A549 (cell line): ENCODE measurements around the gene C6orf132. TPM values are rescaled to one million over a fixed set of nuclear protein-coding genes. Genes with fewer than 3 reads are reported as not detected.

Experiments
- ATAC-seq, 2 experiments: fragments of 200-7000 bp in 1 of 2; fragments of >200 bp in 1 of 2; cut with Nextera tagmentation in 1 of 2; cut with Tn5 transposase in 1 of 2; 3 replicates each; pipeline versions ENCODE4 v1.8.0 to v1.9.1; 2018 to 2020; ENCODE audit warnings: mild to moderate bottlenecking in 1 of 2, moderate library complexity in 1 of 2
- CTCF ChIA-PET: fragments of 300-600 bp; sonication (Branson Sonifier 250); formaldehyde crosslinking; extraction: SDS; loops from one replicate; lab custom pipeline; 2021; ENCODE audit warnings: antibody characterized with exemption, inconsistent platforms; lab: Yijun Ruan, JAX
- POLR2A ChIA-PET: fragments of 350-600 bp; formaldehyde crosslinking; extraction: SDS; loops from one replicate; lab custom pipeline; 2021; ENCODE audit warnings: antibody characterized with exemption, inconsistent platforms; lab: Yijun Ruan, JAX
- DNase-seq, 2 experiments: peaks; one replicate each; pipeline versions ENCODE4 v3.0.0 to v3.0.0-alpha.2; 2011 to 2016; ENCODE audit warnings: low read depth in 1 of 2, low spot score in 1 of 2
- FAIRE-seq: peaks from 2 replicates; lab custom pipeline; 2011; peaks lifted over from hg19 to GRCh38; lab: Jason Lieb, UNC
- H3K27ac ChIP-seq, 2 experiments: fragments of >200 bp; sonication (Bioruptor Twin); formaldehyde crosslinking; 3 replicates each; pipeline ENCODE4 v1.5.1; 2016 to 2017
- H3K4me1 ChIP-seq: fragments of >200 bp; sonication (Bioruptor Twin); formaldehyde crosslinking; 3 replicates; pipeline ENCODE4 v1.6.1; 2016
- H3K4me2 ChIP-seq: fragments of >200 bp; sonication (Bioruptor Twin); formaldehyde crosslinking; 3 replicates; pipeline ENCODE4 v1.6.1; 2016
- H3K4me3 ChIP-seq: fragments of >200 bp; sonication (Bioruptor Twin); formaldehyde crosslinking; 3 replicates; pipeline ENCODE4 v1.5.1; 2016
- H3K9me3 ChIP-seq: fragments of >200 bp; sonication (Bioruptor Twin); formaldehyde crosslinking; 3 replicates; pipeline ENCODE4 v1.6.1; 2016
- ATOH8 ChIP-seq: fragments of 250-450 bp; sonication (Bioruptor Pico); IDR thresholded peaks from 2 replicates; pipeline ENCODE4 v1.5.0; 2020; ENCODE audit warnings: low read depth, mild to moderate bottlenecking, moderate library complexity
- BHLHE40 ChIP-seq: IDR thresholded peaks from 2 replicates; pipeline ENCODE4 v1.6.1; 2012; ENCODE audit warnings: low read depth, low read length, inconsistent platforms
- CBX2 ChIP-seq: fragments of 200-600 bp; sonication (generic); IDR thresholded peaks from 2 replicates; pipeline ENCODE4 v1.6.1; 2016; ENCODE audit warnings: low read depth, mild to moderate bottlenecking, borderline replicate concordance
- CBX8 ChIP-seq: fragments of 200-600 bp; sonication (generic); IDR thresholded peaks from 2 replicates; pipeline ENCODE4 v1.6.1; 2016
- CEBPB ChIP-seq, 2 experiments: fragments of >200 bp in 1 of 2; sonication (Bioruptor Twin) in 1 of 2; formaldehyde crosslinking in 1 of 2; IDR thresholded peaks; 2 replicates each; pipeline ENCODE4 v1.6.1; 2012 to 2016
- EHF ChIP-seq: fragments of 250-450 bp; sonication (Bioruptor Pico); IDR thresholded peaks from 2 replicates; pipeline ENCODE4 v1.5.0; 2020; ENCODE audit warnings: mild to moderate bottlenecking
- HMGXB4 ChIP-seq: fragments of 250-450 bp; sonication (Bioruptor Pico); IDR thresholded peaks from 2 replicates; pipeline ENCODE4 v1.5.0; 2021; ENCODE audit warnings: mild to moderate bottlenecking, moderate library complexity, borderline replicate concordance
- HOXA7 ChIP-seq: fragments of 250-450 bp; sonication (Bioruptor Pico); IDR thresholded peaks from 2 replicates; pipeline ENCODE4 v1.5.0; 2020; ENCODE audit warnings: mild to moderate bottlenecking, moderate library complexity
- HOXB5 ChIP-seq: fragments of 250-450 bp; sonication (Bioruptor Pico); IDR thresholded peaks from 2 replicates; pipeline ENCODE4 v1.5.0; 2020; ENCODE audit warnings: mild to moderate bottlenecking, moderate library complexity
- KDM5A ChIP-seq: fragments of 200-600 bp; sonication (generic); IDR thresholded peaks from 2 replicates; pipeline ENCODE4 v1.6.1; 2016; ENCODE audit warnings: antibody characterized with exemption, mild to moderate bottlenecking
- NFE2L2 ChIP-seq: fragments of 150-350 bp; conservative IDR thresholded peaks from 2 replicates; pipeline ENCODE4 v1.6.1; 2014; ENCODE audit warnings: low read length
- NPAS2 ChIP-seq: fragments of 250-450 bp; sonication (Bioruptor Pico); IDR thresholded peaks from 2 replicates; pipeline ENCODE4 v1.8.0; 2022; ENCODE audit warnings: mild to moderate bottlenecking, moderate library complexity, borderline replicate concordance
- PHF8 ChIP-seq: fragments of 200-600 bp; sonication (generic); IDR thresholded peaks from 2 replicates; pipeline ENCODE4 v1.6.1; 2016; ENCODE audit warnings: low read depth, mild to moderate bottlenecking, antibody characterized with exemption, moderate library complexity, borderline replicate concordance
- POLR2AphosphoS2 ChIP-seq: conservative IDR thresholded peaks from 2 replicates; pipeline ENCODE4 v1.6.1; 2012; ENCODE audit warnings: low read length, improper control_type of control experiment, inconsistent platforms
- TFCP2L1 ChIP-seq: fragments of 250-450 bp; sonication (Bioruptor Pico); IDR thresholded peaks from 2 replicates; pipeline ENCODE4 v1.5.0; 2021; ENCODE audit warnings: mild to moderate bottlenecking
- ZNF302 ChIP-seq: fragments of 250-450 bp; sonication (Bioruptor Pico); IDR thresholded peaks from 2 replicates; pipeline ENCODE4 v1.9.0; 2021; ENCODE audit warnings: inconsistent platforms, mild to moderate bottlenecking, moderate library complexity
- WGBS: methylation state at CpG from one replicate; pipeline ENCODE4 v1.1.6; 2017; ENCODE audit errors: missing lambda C conversion rate; 5-methylcytosine and 5-hydroxymethylcytosine counted together
- polyA plus RNA-seq, 4 experiments: library from polyadenylated mRNA; depleted of rRNA in 3 of 4; stranded (reverse); fragments of >200 nt; fragmentation: RNase III in 1 of 4; extraction: RNeasy Plus Mini Kit Qiagen cat#74134 plus additional on column Dnase treatment in 1 of 4; gene quantifications; 2 replicates in 3 of 4; 3 replicates in 1 of 4; pipeline ENCODE4 v1.2.3, GENCODE V29; 2011 to 2017
- TF ChIP-seq, protein P1 (sequence below): fragments of >200 bp; sonication (Bioruptor Twin); formaldehyde crosslinking; IDR thresholded peaks from 2 replicates; pipeline ENCODE4 v1.6.1; 2016
- TF ChIP-seq, protein P2 (sequence below): fragments of 200-600 bp; sonication (generic); IDR thresholded peaks from 2 replicates; pipeline ENCODE4 v1.6.1; 2016; ENCODE audit warnings: antibody characterized with exemption, mild to moderate bottlenecking, moderate library complexity
- TF ChIP-seq, protein P3 (sequence below): IDR thresholded peaks from 2 replicates; pipeline ENCODE4 v1.6.1; 2012

Gene C6orf132
- polyA plus RNA-seq, 2 of the 4 experiments (the other 2 are of a cell fraction), result 0.44 to 1.1 TPM

GRCh38 chr6:42117843-42118161, 24.6 kb downstream of the C6orf132 start:
- FAIRE-seq (no peak), DNase-seq (no peak), ATAC-seq (no peak)
- peak overlapping the region; percentile 44 for H3K4me2 ChIP-seq
- POLR2A ChIA-PET, result no interaction called here
- H3K27ac ChIP-seq, result peak overlapping the region; percentile 65 to 87
- WGBS, result 18% methylated on average over 3 of the region's 3 CpGs
- H3K4me1 ChIP-seq, result peaks cover 63% of the 10 kb centered on the region
- CTCF ChIA-PET, result interaction anchor here (0.6 to 1.4 kb wide), 2 partner anchors 9 to 88 kb away, joined by 3 to 5 read pairs; no protein-coding TSS in a partner anchor
- H3K9me3 ChIP-seq, result no peaks in the 10 kb centered on the region
- no peak for TF ChIP-seq HMGXB4 (CRISPR knock-in tag)
- no peak for TF ChIP-seq CBX2
- TF ChIP-seq EHF, result no peak
- no peak for TF ChIP-seq BHLHE40
- TF ChIP-seq, protein P1, sequence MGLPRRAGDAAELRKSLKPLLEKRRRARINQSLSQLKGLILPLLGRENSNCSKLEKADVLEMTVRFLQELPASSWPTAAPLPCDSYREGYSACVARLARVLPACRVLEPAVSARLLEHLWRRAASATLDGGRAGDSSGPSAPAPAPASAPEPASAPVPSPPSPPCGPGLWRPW, result no peak
- H3K4me3 ChIP-seq, result no peak overlapping the region

- H3K4me3 ChIP-seq, result no peak overlapping the region
- ATAC-seq, result peak in 1 of 2 experiments; percentile 23; a peak in 1 of 6 replicates
- CTCF ChIA-PET, result interaction anchor here (0.8 to 1.5 kb wide), 4 partner anchors 10 to 100 kb away, joined by 3 read pairs; no protein-coding TSS in a partner anchor
- WGBS, result 31% methylated on average over 5 of the region's 5 CpGs
- H3K4me1 ChIP-seq, result peaks cover 34% of the 10 kb centered on the region
- no peak for FAIRE-seq
- DNase-seq, result peak in 1 of 2 experiments; percentile 48
- H3K9me3 ChIP-seq, result no peaks in the 10 kb centered on the region
- H3K4me2 ChIP-seq, result peak overlapping the region; percentile 73
- POLR2A ChIA-PET, result no interaction called here
- H3K27ac ChIP-seq, result peak overlapping the region; percentile 64 to 81
- TF ChIP-seq HOXB5 (CRISPR knock-in tag) (no peak), CEBPB (IDR thresholded peaks at IDR 0.05) (no peak), PHF8 (no peak), ATOH8 (CRISPR knock-in tag) (no peak), TFCP2L1 (no peak), BHLHE40 (no peak), NFE2L2 (no peak), KDM5A (no peak), NPAS2 (CRISPR knock-in tag) (no peak), ZNF302 (CRISPR knock-in tag) (no peak), POLR2AphosphoS2 (no peak), CBX8 (no peak), HOXA7 (no peak)
- TF ChIP-seq, protein P2, sequence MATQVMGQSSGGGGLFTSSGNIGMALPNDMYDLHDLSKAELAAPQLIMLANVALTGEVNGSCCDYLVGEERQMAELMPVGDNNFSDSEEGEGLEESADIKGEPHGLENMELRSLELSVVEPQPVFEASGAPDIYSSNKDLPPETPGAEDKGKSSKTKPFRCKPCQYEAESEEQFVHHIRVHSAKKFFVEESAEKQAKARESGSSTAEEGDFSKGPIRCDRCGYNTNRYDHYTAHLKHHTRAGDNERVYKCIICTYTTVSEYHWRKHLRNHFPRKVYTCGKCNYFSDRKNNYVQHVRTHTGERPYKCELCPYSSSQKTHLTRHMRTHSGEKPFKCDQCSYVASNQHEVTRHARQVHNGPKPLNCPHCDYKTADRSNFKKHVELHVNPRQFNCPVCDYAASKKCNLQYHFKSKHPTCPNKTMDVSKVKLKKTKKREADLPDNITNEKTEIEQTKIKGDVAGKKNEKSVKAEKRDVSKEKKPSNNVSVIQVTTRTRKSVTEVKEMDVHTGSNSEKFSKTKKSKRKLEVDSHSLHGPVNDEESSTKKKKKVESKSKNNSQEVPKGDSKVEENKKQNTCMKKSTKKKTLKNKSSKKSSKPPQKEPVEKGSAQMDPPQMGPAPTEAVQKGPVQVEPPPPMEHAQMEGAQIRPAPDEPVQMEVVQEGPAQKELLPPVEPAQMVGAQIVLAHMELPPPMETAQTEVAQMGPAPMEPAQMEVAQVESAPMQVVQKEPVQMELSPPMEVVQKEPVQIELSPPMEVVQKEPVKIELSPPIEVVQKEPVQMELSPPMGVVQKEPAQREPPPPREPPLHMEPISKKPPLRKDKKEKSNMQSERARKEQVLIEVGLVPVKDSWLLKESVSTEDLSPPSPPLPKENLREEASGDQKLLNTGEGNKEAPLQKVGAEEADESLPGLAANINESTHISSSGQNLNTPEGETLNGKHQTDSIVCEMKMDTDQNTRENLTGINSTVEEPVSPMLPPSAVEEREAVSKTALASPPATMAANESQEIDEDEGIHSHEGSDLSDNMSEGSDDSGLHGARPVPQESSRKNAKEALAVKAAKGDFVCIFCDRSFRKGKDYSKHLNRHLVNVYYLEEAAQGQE, result no peak
- TF ChIP-seq, protein P3, sequence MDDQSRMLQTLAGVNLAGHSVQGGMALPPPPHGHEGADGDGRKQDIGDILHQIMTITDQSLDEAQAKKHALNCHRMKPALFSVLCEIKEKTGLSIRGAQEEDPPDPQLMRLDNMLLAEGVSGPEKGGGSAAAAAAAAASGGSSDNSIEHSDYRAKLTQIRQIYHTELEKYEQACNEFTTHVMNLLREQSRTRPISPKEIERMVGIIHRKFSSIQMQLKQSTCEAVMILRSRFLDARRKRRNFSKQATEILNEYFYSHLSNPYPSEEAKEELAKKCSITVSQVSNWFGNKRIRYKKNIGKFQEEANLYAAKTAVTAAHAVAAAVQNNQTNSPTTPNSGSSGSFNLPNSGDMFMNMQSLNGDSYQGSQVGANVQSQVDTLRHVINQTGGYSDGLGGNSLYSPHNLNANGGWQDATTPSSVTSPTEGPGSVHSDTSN, result no peak
- TF ChIP-seq, protein P1, result no peak
- TF ChIP-seq, all 56 proteins: peak for 0
These were observed 28.3 kb downstream of the C6orf132 start for GRCh38 chr6:42113936-42114636.
